NCI-H510A treated with DMSO at 0.1 percent for 48 hours (cell line): ENCODE results near the gene ECE2.

Source experiments
- DNase-seq: peaks from one replicate; lab custom pipeline; 2025; lab: John Stamatoyannopoulos, UW

Gene ECE2

DNA sequence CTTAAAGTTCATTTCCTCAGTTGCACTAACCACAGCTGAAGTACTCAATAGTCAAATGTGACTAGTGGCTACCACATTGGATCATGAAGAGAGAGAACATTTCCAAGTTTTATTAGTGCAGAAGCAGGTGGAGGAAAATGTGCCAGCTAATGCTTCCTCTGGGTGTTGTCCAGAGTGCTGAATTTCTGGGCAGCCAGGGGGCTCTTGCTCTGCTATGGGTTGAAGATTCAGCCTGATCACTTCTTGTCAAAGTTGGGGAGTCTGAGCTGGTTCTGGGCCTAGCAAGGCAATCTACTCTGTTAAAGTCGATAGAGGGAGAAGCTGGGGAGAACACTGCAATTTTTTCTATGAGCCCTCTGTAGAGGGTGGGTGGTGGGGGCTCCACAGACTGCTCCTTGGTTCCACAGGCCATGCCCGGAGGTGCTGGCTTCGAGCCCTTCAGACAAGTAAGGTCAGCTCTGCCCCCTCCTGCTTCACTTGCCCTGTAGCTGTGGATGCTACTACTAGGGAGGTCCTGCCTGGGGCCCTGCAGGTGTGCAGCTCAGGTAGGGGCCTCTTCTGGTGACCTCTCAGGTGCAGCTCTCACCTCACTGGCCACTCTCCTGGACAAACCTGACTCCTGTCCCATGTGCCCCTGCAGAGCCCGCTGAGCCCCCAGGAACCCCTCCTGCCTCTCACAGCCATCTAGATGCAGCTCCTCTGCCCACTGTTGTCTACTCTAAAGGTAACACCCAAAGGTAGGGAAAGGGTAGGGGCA, 35.3 kb upstream of the ECE2 start:
- DNase-seq: no peak

- no peak for DNase-seq
Measured at GRCh38 chr3:184241141-184241446, 34.7 kb upstream of the ECE2 start.

DNA sequence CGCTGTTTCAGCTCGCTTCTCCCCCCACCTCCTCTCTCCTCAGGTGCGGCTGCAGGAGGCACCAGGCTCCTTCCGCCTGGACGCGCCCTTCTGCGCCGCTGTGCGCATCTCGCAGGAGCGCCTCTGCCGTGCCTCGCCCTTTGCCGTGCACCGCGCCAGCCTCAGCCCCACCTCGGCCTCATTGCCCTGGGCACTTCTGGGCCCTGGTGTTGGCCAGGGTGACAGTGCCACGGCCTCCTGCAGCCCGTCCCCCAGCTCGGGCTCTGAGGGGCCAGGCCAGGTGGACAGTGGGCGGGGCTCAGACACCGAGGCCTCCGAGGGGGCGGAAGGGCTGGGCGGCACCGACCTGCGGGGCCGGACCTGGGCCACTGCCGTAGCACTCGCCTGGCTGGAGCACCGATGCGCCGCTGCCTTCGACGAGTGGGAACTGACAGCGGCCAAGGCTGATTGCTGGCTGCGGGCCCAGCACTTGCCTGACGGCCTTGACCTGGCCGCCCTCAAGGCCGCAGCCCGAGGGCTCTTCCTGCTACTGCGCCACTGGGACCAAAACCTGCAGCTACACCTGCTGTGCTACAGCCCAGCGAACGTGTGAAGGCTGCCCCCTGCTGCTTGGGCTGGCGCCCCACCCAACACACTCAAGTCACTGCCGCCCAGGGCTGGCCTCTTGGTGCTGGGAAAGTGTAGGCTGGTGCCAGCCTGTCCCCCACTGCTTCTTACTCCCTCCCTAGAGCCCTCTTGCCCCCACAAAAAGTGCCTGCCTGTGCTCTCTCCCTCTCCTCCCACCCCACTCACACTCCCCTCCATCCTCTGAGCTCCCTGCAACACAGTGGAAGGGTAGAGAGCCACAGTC, 34.1 kb upstream of the ECE2 start:
- DNase-seq: peak; percentile 79

DNA sequence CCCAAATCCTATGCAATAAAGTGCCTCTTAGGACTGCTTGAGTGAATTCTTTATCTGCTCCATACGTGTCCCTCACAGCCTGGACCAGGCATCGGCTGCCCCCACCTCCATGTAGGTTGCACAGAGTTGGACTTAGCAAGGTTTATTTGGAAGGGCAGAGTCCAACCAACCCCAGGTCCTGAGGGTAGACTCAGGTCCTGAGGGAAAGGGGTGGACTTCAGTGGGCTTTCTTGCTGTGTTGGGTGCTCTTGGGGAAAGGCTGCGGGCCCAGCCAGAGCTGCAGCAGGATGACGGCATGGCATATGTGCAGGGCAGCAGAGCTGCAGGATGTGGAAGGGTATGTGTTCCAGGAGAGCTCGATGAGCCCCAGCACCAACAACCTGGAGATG, 33.5 kb upstream of the ECE2 start:
- no peak for DNase-seq

GRCh38 chr3:184248454-184249411, 27.1 kb upstream of the ECE2 start, which contains the start of gene ALG3:
Gene ALG3 (minus strand): TSS chr3:184248962. CDS start chr3:184248940, 22 bp downstream.
- DNase-seq: peak; percentile 78

DNA sequence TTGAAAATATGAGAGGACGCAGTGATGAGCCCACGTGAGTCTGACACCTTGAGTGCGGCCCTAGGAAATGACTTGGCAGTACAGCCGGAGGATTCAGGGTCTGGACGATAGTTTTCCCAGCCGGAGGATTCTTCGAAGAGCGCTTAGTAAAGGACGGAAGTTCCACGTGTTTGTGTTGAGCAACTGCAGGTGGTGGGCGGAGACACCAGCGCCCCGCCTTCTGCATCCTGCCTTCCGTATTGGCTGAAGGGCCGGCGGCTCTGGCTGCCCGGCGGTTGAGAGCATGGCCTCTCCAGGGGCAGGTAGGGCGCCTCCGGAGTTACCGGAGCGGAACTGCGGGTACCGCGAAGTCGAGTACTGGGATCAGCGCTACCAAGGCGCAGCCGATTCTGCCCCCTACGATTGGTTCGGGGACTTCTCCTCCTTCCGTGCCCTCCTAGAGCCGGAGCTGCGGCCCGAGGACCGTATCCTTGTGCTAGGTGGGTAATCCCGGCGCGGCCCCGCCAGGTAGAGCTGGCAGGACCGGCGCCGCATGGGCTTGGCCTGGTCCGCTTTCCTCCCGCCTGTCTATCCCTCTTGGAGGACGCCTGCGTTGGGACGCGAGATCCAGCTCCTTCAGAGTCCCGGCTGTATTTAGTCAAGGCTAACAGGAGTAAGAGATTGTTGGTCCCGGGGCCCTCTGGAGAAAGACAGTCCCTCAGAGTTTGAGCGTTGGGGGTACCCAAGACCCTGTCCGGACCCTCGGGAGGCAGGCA, 26.2 kb upstream of the ECE2 start, which contains the start of gene EEF1AKMT4:
TSS of gene EEF1AKMT4 (plus strand) at position 261 of the 755 bp plus-strand sequence. CDS start at position 284, 23 bp downstream.
- DNase-seq: peak; percentile 97

- peak; percentile 92 for DNase-seq
Measured at GRCh38 chr3:184250167-184250828, 25.5 kb upstream of the ECE2 start.

DNA sequence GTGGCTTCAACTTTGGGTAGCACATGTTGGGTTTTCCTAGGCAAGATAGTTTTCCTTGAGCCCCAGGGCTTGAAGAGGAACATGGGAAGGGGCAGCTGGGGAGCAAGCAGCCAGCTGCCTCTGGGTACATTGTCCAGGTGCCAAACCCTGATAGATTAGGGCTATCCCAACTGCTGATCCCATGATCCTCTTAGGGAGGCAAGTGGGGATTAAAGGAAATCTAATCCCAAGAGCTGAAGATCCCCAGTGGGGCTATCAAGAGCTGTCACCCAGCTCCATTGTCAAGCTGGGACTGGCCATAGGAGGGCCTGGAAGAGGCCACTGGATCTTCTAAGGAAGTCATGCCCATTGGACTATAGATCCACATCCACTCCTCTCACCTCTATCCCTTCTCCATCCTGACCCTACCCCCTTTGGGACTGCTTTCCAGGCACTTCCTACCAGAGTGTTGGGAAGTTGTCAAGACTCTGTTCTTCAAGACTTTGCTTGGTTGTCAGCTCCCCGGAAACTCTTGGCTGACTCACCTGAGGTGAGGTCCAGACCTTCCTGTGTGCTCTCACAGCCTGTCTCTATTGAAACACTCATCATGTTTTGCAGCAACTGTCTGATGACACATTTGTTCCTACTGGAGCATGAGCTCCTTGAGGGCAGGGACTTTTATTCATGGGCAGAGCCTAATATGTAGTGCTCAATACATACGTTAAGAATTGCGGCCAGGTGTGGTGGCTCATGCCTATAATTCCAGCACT, 20.4 kb upstream of the ECE2 start:
- DNase-seq: no peak

- no peak for DNase-seq
Measured at GRCh38 chr3:184257083-184257915, 18.5 kb upstream of the ECE2 start.

- DNase-seq: no peak
Measured at GRCh38 chr3:184258926-184259325, 16.9 kb upstream of the ECE2 start.

- DNase-seq: no peak
Measured at GRCh38 chr3:184259396-184259877, 16.4 kb upstream of the ECE2 start.

- DNase-seq: no peak
Measured at GRCh38 chr3:184259878-184260723, 15.7 kb upstream of the ECE2 start.

- DNase-seq: no peak
Measured at GRCh38 chr3:184260724-184261269, 15.0 kb upstream of the ECE2 start.

- peak; percentile 88 for DNase-seq
Measured at GRCh38 chr3:184261270-184261853, 14.5 kb upstream of the ECE2 start, which contains the start of gene CAMK2N2. Gene CAMK2N2 (minus strand): TSS chr3:184261553. CDS start chr3:184261285, 268 bp downstream.

GRCh38 chr3:184261854-184262763, 13.7 kb upstream of the ECE2 start:
- peak; percentile 81 for DNase-seq

DNA sequence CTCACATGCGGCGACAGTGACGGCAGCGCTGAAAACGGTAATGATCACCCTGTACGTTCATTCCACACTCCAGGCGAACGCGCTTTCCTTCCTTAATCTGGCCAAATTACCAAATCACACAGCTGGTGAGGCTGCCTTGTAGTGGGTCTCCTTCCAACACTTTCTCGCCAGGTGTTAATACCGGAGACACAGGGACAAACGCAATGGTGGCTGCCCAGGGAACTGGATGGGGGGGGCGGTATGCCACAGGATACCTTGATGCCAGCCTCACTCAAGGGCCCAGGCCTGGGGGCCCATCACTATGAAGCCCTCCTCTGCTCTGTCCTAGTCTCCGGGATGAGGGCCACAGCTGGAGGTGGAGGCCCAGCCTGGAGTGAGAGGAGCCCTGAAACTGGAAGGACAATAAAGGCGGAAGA, 13.1 kb upstream of the ECE2 start:
- peak; percentile 81 for DNase-seq
